DND-41 (cell line): ENCODE data around the gene ITPR1.

ENCODE experiments used
- ATAC-seq: fragments of 200-7000 bp; cut with Tn5 transposase; 3 replicates; pipeline ENCODE4 v1.9.1; 2021; ENCODE audit warnings: low read depth; ENCODE audit not compliant: insufficient read depth
- DNase-seq: peaks from one replicate; pipeline ENCODE4 v3.0.0-alpha.2; 2020
- H2AFZ ChIP-seq: 2 replicates; pipeline ENCODE4 v1.6.0; 2012; ENCODE audit warnings: low read depth, low read length
- H3K27ac ChIP-seq: 2 replicates; pipeline ENCODE4 v1.5.1; 2012; ENCODE audit warnings: low read length, inconsistent platforms
- H3K27me3 ChIP-seq: fragments of 200-600 bp; sonication (generic); 2 replicates; pipeline ENCODE4 v1.6.0; 2012; ENCODE audit warnings: low read length, mild to moderate bottlenecking, inconsistent platforms; ENCODE audit not compliant: insufficient read depth, poor library complexity
- H3K36me3 ChIP-seq: 2 replicates; pipeline ENCODE4 v1.5.1; 2012; ENCODE audit warnings: low read length, inconsistent platforms; ENCODE audit not compliant: insufficient read depth
- H3K4me1 ChIP-seq: 2 replicates; pipeline ENCODE4 v1.5.1; 2012; ENCODE audit warnings: mild to moderate bottlenecking, low read length; ENCODE audit not compliant: insufficient read depth
- H3K4me2 ChIP-seq: 2 replicates; pipeline ENCODE4 v1.6.0; 2012; ENCODE audit warnings: mild to moderate bottlenecking, moderate library complexity, low read length, inconsistent platforms; ENCODE audit not compliant: insufficient read depth
- H3K4me3 ChIP-seq, 2 experiments: fragments of 200-600 bp in 1 of 2; shearing (Covaris generic) in 1 of 2; 2 replicates each; pipeline ENCODE4 v1.5.1; 2012 to 2016; ENCODE audit warnings: inconsistent platforms in 2 of 2, low read length in 2 of 2, mild to moderate bottlenecking in 2 of 2, low read depth in 1 of 2, moderate library complexity in 1 of 2
- H3K79me2 ChIP-seq: 2 replicates; pipeline ENCODE4 v1.6.0; 2012; ENCODE audit warnings: low read length, inconsistent platforms; ENCODE audit not compliant: insufficient read depth
- H3K9ac ChIP-seq: 2 replicates; pipeline ENCODE4 v1.6.0; 2012; ENCODE audit warnings: low read depth, mild to moderate bottlenecking, inconsistent platforms, low read length, moderate library complexity
- H3K9me3 ChIP-seq: 2 replicates; pipeline ENCODE4 v1.5.1; 2012; ENCODE audit warnings: low read length, moderate library complexity, mild to moderate bottlenecking, inconsistent platforms; ENCODE audit not compliant: insufficient read depth, severe bottlenecking
- H4K20me1 ChIP-seq: 2 replicates; pipeline ENCODE4 v1.6.0; 2012; ENCODE audit warnings: low read length; ENCODE audit not compliant: insufficient read depth
- CTCF ChIP-seq: IDR thresholded peaks from 2 replicates; pipeline ENCODE4 v1.5.1; 2012; ENCODE audit warnings: borderline replicate concordance, low read length, moderate library complexity, mild to moderate bottlenecking; ENCODE audit not compliant: poor library complexity, severe bottlenecking; ENCODE audit errors: extremely low read depth
- EZH2 ChIP-seq: IDR thresholded peaks from 3 replicates; pipeline ENCODE4 v1.6.1; 2012; ENCODE audit warnings: borderline replicate concordance, low read depth, mild to moderate bottlenecking, moderate library complexity, low read length, inconsistent platforms; ENCODE audit not compliant: severe bottlenecking

The ITPR1 gene

GRCh38 chr3:4685673-4686345, 192.7 kb downstream of the ITPR1 start:
- no peak overlapping the region for H3K9ac ChIP-seq
- no peaks in the 10 kb centered on the region for H3K27me3 ChIP-seq
- no peak overlapping the region for H3K4me2 ChIP-seq
- H3K4me1 ChIP-seq = no peaks in the 10 kb centered on the region
- no peaks in the 10 kb centered on the region for H3K79me2 ChIP-seq
- H4K20me1 ChIP-seq = no peaks in the 10 kb centered on the region
- H2AFZ ChIP-seq = no peak overlapping the region
- H3K4me3 ChIP-seq = no peak overlapping the region
- DNase-seq (no peak), ATAC-seq (no peak)
- H3K9me3 ChIP-seq = peaks cover 5% of the 10 kb centered on the region
- H3K27ac ChIP-seq = no peak overlapping the region
- peaks cover 19% of the 10 kb centered on the region; the same call in 1 of the 2 replicates for H3K36me3 ChIP-seq
- no peak for TF ChIP-seq EZH2
- TF ChIP-seq CTCF = no peak

DNA sequence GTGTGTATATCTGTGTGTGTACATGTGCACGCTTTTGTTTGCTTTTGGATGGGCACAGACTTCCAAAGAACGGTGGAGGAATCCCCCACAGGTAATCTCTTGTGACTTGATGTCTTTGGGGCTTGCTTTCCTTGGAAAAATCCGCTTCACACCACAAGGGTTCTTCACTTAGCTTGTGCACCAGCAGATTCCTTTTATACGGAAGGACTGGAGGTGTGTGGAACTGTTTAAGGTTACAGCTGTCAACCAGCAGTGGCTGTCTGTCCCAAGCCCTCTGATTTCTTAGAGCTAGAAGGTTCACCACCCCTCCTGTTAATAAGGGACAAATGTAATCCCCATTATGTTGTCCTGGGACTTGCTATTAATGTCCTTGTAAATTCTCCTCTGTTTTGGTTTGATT, 193.5 kb downstream of the ITPR1 start:
- no peak for TF ChIP-seq CTCF
- no peak for TF ChIP-seq EZH2
- no peak overlapping the region for H2AFZ ChIP-seq
- H3K27me3 ChIP-seq = no peaks in the 10 kb centered on the region
- no peaks in the 10 kb centered on the region for H4K20me1 ChIP-seq
- no peak overlapping the region for H3K4me3 ChIP-seq
- H3K4me2 ChIP-seq = no peak overlapping the region
- no peak for DNase-seq
- H3K4me1 ChIP-seq = no peaks in the 10 kb centered on the region
- H3K79me2 ChIP-seq = no peaks in the 10 kb centered on the region
- peaks cover 5% of the 10 kb centered on the region for H3K9me3 ChIP-seq
- peaks cover 19% of the 10 kb centered on the region; the same call in 1 of the 2 replicates for H3K36me3 ChIP-seq
- H3K9ac ChIP-seq = no peak overlapping the region
- H3K27ac ChIP-seq = no peak overlapping the region
- ATAC-seq = no peak

DNA sequence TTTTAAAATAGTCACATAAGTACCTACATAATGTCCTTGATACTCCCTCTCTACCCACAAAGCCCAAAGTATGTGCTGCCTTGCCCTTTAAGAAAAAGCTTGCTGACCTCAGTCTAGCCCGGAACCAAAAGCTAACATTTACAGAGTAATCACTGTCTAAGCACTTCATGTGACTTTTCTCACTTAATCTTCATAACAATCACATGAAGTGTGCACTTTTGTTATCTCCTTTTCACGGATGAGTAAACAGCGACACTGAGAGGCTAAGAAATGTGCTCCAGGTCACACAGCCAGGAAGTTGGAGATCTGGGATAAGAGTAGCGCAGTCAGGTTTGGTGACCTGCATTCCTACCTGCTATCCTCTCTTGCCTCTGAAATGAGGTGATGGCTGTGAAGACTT, 194.0 kb downstream of the ITPR1 start:
- Histone ChIP-seq H3K4me1 (no peaks in the 10 kb centered on the region), H3K27ac (no peak overlapping the region), H4K20me1 (no peaks in the 10 kb centered on the region), H3K36me3 (peaks cover 19% of the 10 kb centered on the region; the same call in 1 of the 2 replicates), H2AFZ (no peak overlapping the region), H3K9me3 (peaks cover 5% of the 10 kb centered on the region), H3K4me3 (no peak overlapping the region), H3K27me3 (no peaks in the 10 kb centered on the region), H3K79me2 (no peaks in the 10 kb centered on the region), H3K9ac (no peak overlapping the region), H3K4me2 (no peak overlapping the region)
- TF ChIP-seq EZH2 (no peak), CTCF (no peak)
- no peak for ATAC-seq
- DNase-seq = no peak
